ENCODE measurements around the gene GTF2I.
"Not testable (repeated sequence)": the region's sequence is repeated elsewhere in the genome, so short reads cannot be mapped to it uniquely, and the experiment has no call there.

DNA sequence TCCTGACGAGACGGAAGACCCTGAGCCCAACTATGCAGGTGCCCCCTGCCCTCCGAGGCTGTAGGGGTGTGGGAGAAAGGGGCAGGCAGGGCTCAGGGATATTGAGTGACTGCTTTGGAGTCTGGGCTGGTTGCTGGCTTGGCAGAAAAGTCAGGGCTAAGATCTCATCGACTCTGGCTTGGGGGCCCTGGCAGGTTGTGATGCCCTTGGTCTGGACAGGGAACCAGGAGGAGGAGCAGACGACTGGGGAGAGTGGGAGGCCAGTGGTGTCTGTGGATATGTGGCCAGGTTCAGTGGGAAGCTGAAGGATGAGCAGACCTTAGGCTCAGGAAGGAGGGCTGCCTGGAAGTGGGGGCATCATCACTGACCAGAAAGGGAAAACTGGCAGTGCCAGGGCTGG is 126.1 kb downstream of the GTF2I start:
- TF ChIP-seq CTCF, POLR2A (IDR thresholded peaks at IDR 0.05): not testable (repeated sequence)
